ENCODE results near the gene BTN1A1. TPM values are rescaled to one million over a fixed set of nuclear protein-coding genes. Genes with fewer than 3 reads are reported as not detected.

BTN1A1 gene
- total and polyA plus RNA-seq, 9 of the 15 experiments (the other 6 are each of a cell fraction or from before 2014, with no cell fraction given) = 0.01 to 0.15 (median 0.06) TPM; not detected in 4

DNA sequence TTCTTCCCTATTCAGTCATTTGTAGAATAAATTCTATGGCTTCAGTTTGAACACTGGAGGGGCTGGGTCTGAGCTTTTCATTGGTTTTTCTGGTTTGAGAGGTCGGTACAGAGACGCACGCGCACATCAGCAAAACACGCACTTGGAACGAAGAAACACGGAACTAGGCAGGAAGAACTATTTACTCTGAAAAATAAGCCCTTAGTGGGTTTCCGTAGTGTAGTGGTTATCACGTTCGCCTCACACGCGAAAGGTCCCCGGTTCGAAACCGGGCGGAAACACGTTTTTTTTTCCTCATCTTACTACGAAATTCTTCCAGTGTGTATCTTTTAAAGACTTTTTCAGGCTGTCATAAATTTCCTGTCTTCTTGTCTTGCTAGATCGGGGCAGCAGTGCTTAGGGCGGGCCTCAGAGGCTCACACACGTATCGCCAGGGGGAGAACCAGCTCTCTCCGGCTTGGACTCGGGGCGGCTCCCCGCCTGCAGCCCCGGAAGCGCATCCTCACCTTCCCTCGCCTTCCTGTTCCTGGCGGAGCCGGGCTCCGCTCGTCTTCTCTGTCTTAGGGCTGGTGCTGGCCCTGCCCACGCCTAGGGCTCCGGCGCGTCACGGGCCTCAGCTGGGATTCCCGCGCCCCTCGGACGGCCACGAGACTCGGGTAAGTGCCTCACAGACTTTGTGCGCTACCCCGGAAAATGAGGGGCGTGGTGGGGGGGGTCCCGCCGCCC lies 37.9 kb downstream of the BTN1A1 start, which contains the start of gene HMGN4 (continued):
- TF ChIP-seq, protein P1, sequence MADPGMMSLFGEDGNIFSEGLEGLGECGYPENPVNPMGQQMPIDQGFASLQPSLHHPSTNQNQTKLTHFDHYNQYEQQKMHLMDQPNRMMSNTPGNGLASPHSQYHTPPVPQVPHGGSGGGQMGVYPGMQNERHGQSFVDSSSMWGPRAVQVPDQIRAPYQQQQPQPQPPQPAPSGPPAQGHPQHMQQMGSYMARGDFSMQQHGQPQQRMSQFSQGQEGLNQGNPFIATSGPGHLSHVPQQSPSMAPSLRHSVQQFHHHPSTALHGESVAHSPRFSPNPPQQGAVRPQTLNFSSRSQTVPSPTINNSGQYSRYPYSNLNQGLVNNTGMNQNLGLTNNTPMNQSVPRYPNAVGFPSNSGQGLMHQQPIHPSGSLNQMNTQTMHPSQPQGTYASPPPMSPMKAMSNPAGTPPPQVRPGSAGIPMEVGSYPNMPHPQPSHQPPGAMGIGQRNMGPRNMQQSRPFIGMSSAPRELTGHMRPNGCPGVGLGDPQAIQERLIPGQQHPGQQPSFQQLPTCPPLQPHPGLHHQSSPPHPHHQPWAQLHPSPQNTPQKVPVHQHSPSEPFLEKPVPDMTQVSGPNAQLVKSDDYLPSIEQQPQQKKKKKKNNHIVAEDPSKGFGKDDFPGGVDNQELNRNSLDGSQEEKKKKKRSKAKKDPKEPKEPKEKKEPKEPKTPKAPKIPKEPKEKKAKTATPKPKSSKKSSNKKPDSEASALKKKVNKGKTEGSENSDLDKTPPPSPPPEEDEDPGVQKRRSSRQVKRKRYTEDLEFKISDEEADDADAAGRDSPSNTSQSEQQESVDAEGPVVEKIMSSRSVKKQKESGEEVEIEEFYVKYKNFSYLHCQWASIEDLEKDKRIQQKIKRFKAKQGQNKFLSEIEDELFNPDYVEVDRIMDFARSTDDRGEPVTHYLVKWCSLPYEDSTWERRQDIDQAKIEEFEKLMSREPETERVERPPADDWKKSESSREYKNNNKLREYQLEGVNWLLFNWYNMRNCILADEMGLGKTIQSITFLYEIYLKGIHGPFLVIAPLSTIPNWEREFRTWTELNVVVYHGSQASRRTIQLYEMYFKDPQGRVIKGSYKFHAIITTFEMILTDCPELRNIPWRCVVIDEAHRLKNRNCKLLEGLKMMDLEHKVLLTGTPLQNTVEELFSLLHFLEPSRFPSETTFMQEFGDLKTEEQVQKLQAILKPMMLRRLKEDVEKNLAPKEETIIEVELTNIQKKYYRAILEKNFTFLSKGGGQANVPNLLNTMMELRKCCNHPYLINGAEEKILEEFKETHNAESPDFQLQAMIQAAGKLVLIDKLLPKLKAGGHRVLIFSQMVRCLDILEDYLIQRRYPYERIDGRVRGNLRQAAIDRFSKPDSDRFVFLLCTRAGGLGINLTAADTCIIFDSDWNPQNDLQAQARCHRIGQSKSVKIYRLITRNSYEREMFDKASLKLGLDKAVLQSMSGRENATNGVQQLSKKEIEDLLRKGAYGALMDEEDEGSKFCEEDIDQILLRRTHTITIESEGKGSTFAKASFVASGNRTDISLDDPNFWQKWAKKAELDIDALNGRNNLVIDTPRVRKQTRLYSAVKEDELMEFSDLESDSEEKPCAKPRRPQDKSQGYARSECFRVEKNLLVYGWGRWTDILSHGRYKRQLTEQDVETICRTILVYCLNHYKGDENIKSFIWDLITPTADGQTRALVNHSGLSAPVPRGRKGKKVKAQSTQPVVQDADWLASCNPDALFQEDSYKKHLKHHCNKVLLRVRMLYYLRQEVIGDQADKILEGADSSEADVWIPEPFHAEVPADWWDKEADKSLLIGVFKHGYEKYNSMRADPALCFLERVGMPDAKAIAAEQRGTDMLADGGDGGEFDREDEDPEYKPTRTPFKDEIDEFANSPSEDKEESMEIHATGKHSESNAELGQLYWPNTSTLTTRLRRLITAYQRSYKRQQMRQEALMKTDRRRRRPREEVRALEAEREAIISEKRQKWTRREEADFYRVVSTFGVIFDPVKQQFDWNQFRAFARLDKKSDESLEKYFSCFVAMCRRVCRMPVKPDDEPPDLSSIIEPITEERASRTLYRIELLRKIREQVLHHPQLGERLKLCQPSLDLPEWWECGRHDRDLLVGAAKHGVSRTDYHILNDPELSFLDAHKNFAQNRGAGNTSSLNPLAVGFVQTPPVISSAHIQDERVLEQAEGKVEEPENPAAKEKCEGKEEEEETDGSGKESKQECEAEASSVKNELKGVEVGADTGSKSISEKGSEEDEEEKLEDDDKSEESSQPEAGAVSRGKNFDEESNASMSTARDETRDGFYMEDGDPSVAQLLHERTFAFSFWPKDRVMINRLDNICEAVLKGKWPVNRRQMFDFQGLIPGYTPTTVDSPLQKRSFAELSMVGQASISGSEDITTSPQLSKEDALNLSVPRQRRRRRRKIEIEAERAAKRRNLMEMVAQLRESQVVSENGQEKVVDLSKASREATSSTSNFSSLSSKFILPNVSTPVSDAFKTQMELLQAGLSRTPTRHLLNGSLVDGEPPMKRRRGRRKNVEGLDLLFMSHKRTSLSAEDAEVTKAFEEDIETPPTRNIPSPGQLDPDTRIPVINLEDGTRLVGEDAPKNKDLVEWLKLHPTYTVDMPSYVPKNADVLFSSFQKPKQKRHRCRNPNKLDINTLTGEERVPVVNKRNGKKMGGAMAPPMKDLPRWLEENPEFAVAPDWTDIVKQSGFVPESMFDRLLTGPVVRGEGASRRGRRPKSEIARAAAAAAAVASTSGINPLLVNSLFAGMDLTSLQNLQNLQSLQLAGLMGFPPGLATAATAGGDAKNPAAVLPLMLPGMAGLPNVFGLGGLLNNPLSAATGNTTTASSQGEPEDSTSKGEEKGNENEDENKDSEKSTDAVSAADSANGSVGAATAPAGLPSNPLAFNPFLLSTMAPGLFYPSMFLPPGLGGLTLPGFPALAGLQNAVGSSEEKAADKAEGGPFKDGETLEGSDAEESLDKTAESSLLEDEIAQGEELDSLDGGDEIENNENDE (IDR thresholded peaks at IDR 0.05; ENCODE audit: low read depth, low read length) = no peak
- TF ChIP-seq RHOXF2B (CRISPR knock-in tag; conservative IDR thresholded peaks at IDR 0.05) (no peak), POLR2H (tag; IDR thresholded peaks at IDR 0.05; ENCODE audit: low read depth) (peak; percentile 100), TFAM (CRISPR knock-in tag; conservative IDR thresholded peaks at IDR 0.05) (no peak), RBM17 (IDR thresholded peaks at IDR 0.05; ENCODE audit: borderline replicate concordance, low read depth, low read length) (no peak), ZFP36 (IDR thresholded peaks at IDR 0.05; ENCODE audit: low read depth, low read length, partially characterized antibody) (no peak), TEAD2 (tag; IDR thresholded peaks at IDR 0.05) (no peak), ESRRB (CRISPR knock-in tag; IDR thresholded peaks at IDR 0.05; ENCODE audit: borderline replicate concordance) (no peak), HDGF (IDR thresholded peaks at IDR 0.05) (no peak), ZFX (CRISPR knock-in tag; IDR thresholded peaks at IDR 0.05) (peak; percentile 76), NFXL1 (CRISPR knock-in tag; IDR thresholded peaks at IDR 0.05) (no peak), PRMT5 (CRISPR knock-in tag; IDR thresholded peaks at IDR 0.05) (no peak)
- TF ChIP-seq, protein P2, sequence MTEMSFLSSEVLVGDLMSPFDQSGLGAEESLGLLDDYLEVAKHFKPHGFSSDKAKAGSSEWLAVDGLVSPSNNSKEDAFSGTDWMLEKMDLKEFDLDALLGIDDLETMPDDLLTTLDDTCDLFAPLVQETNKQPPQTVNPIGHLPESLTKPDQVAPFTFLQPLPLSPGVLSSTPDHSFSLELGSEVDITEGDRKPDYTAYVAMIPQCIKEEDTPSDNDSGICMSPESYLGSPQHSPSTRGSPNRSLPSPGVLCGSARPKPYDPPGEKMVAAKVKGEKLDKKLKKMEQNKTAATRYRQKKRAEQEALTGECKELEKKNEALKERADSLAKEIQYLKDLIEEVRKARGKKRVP (CRISPR knock-in tag; IDR thresholded peaks at IDR 0.05) = no peak; the same call in 1 of the 2 replicates
- TF ChIP-seq, protein P3, sequence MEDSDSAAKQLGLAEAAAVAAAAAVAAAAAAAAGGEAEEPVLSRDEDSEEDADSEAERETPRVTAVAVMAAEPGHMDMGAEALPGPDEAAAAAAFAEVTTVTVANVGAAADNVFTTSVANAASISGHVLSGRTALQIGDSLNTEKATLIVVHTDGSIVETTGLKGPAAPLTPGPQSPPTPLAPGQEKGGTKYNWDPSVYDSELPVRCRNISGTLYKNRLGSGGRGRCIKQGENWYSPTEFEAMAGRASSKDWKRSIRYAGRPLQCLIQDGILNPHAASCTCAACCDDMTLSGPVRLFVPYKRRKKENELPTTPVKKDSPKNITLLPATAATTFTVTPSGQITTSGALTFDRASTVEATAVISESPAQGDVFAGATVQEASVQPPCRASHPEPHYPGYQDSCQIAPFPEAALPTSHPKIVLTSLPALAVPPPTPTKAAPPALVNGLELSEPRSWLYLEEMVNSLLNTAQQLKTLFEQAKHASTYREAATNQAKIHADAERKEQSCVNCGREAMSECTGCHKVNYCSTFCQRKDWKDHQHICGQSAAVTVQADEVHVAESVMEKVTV (CRISPR knock-in tag; IDR thresholded peaks at IDR 0.05) = no peak
